Left cardiac atrium (tissue), 4 donors: ENCODE measurements around the gene SCYGR4. TPM values are rescaled to one million over a fixed set of nuclear protein-coding genes. Genes with fewer than 3 reads are reported as not detected.
"Not testable (repeated sequence)": the region's sequence is repeated elsewhere in the genome, so short reads cannot be mapped to it uniquely, and the experiment has no call there.

ENCODE experiments used
- ATAC-seq, 2 donors: fragments of 200-7000 bp; cut with Tn5 transposase; one replicate each; pipeline ENCODE4 v1.9.1; 2020; ENCODE audit warnings: mild to moderate bottlenecking in 2 of 2, moderate library complexity in 2 of 2
- DNase-seq: peaks from one replicate; pipeline ENCODE4 v3.0.0-alpha.2; 2020
- intact Hi-C, 2 donors: fragments of 100-400 bp; cut with DNase I; formaldehyde crosslinking; loops; one replicate each; pipeline versions ENCODE4 v1.14.1 to v1.15.1; 2022 to 2023
- total RNA-seq, 2 donors: library from RNA; stranded (reverse); fragmentation: NEBNext Ultra II Directional; extraction: Animal tissue kit (Norgen Biotek cat#: 25700); gene quantifications; one replicate each; pipeline ENCODE4 v1.2.1, GENCODE V29; 2021
- donor health status: DM: no; HTN: yes; CAD: no.
- donor health status: DM: no; HTN: yes; CAD: no; lungs with severe emphysema.
- donor health status: DM: yes; HTN: yes; CAD: no.
- donor health status: Dilated cardiomyopathy.

The SCYGR4 gene
- total RNA-seq, 2 donors from 2014 or later = not detected

GRCh38 chr2:227657199-227657845 lies 40.0 kb downstream of the SCYGR4 start:
- intact Hi-C loops = no loop called here
- DNase-seq (no peak), ATAC-seq (no peak)

- no peak for DNase-seq
- intact Hi-C loops = loop anchor here in 1 of 2 donors (5.0 kb wide), 1 partner anchor 106 kb away; no protein-coding TSS in a partner anchor
- peak; percentile 44 to 54 for ATAC-seq
Measured at GRCh38 chr2:227661025-227661649, 43.8 kb downstream of the SCYGR4 start.

DNA sequence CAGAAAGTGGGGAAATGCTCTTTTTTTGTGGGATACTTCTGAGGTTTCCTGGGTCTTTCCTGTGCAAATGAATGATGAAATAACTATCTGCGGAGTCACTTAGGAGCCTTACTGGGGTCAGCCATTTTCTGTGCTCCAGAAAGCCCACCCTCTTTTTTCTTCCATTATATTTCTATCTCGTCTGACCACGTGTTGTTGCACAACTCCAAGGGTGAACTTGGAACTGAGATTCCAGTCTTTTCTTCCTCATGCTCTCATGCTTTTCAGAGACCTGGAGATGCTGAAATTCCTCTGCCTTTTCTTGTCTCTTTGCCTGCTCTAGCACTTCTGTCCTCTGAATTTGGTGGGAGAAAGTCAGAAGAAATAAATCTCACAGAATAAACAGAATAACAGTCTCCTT lies 44.5 kb downstream of the SCYGR4 start:
- intact Hi-C loops = loop anchor here in 1 of 2 donors (5.0 kb wide), 1 partner anchor 105 kb away; no protein-coding TSS in a partner anchor
- DNase-seq = no peak
- ATAC-seq = no peak

DNA sequence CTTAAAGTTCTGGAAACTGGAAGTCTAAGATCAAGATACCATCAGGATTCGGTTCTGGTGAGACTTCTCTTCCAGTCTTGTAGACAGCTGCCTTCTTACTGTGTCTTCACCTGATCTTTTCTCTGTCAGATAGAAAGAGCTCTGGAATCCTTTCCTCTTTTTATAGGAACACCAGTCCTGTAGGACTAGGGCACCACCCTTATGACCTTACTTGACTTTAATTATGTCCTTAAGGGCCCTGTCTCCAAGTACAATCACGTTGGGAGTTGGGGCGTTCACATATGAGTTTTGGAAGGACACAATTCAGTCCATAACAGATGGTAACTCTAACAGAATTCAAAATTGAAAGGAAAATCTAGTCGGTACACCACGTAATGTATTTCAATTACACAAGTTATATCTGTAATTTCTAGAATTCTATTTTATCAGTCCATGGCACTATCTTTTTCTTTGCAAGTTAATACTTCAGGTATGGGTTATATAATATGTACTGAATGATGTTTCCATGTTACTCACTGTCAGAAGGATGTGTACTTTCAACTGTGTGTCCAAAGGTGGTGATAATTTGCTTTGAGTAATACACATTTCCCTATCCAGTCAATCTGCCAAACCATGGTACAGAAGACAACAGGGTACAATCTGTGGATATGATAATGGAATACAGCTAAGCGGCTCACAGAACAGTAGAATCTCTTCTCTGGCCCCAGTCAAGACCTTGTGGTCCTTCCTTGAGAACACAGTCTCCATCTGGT lies 48.1 kb downstream of the SCYGR4 start:
- DNase-seq (no peak), ATAC-seq (no peak)
- intact Hi-C loops = no loop called here

- ATAC-seq, intact Hi-C loops, DNase-seq: not testable (repeated sequence)
Measured at GRCh38 chr2:227666631-227667170, 49.4 kb downstream of the SCYGR4 start, which contains the start of gene SCYGR5. SCYGR5 (plus strand) TSS chr2:227666804; CDS start chr2:227666804, 0 bp downstream.

Other genes with a start within 250 kb of the SCYGR4 start
- not detected for gene TM4SF20, start 238.2 kb upstream of the SCYGR4 start, total RNA-seq
- not detected for gene SCYGR1, start 229.5 kb upstream of the SCYGR4 start, total RNA-seq
- gene AGFG1, start 145.3 kb upstream of the SCYGR4 start, total RNA-seq = 10 to 100 TPM; 61.4 to 78.2 TPM
- gene SCYGR2, start 18.6 kb upstream of the SCYGR4 start, total RNA-seq = not detected
- not detected for gene SCYGR3, start 2.7 kb upstream of the SCYGR4 start, total RNA-seq
- gene SCYGR5, start 49.3 kb downstream of the SCYGR4 start, total RNA-seq = not detected
- 10 to 100 TPM; 14.2 to 40.4 TPM for gene SLC19A3, start 100.5 kb downstream of the SCYGR4 start, total RNA-seq
- not detected for gene SCYGR6, start 107.3 kb downstream of the SCYGR4 start, total RNA-seq
- gene SCYGR7, start 110.8 kb downstream of the SCYGR4 start, total RNA-seq = not detected
- not detected for gene SCYGR8, start 128.4 kb downstream of the SCYGR4 start, total RNA-seq
- gene CCL20, start 196.3 kb downstream of the SCYGR4 start, total RNA-seq = not detected